Measurements from ENCODE around the gene PDE5A.
"Not testable (repeated sequence)": the region's sequence is repeated elsewhere in the genome, so short reads cannot be mapped to it uniquely, and the experiment has no call there.

PDE5A gene

DNA sequence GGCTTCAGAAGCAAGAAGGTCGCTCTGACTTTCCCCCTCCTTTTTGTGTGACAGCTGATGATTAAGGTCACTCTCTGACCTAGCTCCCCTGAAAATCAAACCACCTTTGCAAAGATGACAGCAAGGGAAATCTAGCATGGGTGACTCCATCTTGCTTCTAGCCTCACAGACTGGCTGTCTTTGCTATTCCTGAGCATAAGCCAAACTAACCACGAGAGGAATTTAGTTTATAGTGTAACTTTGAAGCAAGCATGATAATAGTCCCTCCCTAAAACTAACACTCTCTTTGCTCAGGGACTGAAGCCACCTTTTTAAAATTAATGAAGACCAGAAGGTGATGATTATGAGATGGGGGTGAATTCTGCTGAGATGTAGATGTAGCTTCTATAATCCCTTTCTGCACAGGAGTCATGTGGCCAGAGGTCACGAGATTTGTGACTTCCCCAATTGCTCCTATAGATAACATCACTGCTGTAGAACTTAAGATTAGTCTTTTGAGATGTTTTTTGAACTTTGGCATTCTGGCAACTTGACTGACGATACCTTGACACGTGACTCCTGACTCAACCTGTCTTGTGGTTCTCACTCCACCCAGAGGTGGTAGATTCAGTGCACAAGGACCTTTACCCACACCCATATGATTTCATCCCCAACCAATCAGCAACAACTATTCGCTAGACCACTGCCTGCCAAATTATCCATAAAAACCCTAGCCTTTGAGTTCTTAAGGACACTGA lies 14.9 kb upstream of the PDE5A start:
- DNase-seq = no peak

DNA sequence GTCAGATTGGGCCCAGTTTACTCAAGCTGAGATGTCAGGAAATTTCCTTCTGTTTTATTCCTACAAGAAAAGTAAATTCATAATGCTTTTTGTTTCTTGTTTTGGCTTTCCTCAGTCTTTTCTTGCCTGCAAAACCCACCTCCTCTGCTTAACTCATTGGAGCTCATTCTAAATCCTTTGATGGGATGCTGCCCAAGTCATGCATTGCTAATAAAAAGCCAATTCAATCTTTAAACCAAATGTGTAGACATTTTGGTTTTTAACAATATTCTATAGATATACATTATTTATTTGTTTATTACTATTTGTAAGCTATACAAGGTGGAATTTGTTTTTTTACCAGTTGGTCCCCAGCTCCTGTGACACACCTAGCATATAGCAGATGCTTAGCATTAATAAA lies 13.2 kb upstream of the PDE5A start:
- DNase-seq = no peak

DNA sequence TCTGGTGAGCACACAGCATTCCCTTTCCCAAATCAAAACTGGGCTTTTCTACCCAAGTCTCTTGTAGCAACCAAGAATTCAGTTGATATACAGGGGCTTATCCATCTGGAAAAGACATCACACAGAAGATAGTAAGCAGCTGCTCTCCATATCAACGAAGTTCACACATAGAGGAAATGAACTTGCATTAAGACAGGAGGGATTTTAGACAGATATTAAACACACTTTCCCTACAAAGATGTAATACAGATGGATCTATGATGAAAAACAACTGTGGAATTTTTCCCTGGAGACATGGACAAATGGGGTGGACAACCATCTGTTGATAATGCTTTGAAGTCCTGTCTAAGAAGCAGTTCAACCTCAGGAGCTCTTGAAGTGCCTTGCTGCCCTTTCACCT lies 9.8 kb upstream of the PDE5A start:
- no peak for DNase-seq

DNA sequence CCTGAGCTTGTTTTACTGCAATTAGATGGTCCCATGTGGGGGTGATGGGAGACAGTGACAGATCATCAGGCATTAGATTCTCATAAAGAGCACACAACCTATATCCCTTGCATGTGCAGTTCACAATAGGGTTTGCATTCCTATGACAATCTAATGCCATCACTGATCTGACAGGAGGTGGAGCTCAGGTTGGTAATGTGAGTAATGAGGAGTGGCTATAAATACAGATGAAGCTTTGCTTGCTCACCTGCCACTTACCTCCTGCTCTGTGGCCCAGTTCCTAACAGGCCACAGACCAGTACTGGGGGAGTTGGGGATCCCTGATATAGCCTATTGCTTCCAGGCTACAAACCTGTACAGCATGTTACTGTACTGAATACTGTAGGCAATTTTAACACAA lies 8.2 kb upstream of the PDE5A start:
- DNase-seq = not testable (repeated sequence)

DNA sequence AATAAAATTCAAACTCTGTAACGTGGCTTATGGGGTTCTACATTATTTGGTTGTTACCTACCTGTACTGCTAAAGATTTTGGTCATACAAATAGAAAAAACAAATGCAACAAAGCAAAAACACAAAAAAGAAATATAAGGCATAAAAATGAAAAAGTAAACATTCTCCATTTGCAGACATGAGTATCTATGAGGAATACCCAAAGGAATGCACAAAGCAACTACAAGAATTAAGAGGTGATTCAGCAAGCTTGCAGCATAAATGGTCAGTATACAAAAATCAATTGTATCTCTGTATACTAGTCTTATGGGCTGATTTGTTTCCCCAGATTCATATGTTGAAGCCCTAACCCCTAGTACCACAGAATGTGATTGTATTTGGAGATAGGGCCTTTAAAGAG lies 3.6 kb upstream of the PDE5A start:
- DNase-seq = no peak

DNA sequence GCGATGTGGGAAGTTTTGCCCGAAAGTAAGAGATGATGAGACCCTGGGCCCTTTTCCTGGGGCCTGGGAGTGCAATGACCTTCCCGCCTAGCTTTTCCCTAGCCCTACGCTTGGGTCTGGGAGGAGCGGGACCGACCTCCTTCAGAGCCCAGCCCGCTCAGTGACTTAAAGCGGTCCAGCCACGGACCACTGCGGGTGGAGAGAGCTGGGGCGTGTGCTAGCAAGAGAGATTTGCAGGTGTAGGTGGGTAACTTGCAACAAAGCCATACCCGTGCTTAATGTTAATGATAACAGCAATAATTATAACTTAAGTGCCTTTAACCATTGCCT lies 503 bp upstream of the PDE5A start:
- DNase-seq = no peak

DNA sequence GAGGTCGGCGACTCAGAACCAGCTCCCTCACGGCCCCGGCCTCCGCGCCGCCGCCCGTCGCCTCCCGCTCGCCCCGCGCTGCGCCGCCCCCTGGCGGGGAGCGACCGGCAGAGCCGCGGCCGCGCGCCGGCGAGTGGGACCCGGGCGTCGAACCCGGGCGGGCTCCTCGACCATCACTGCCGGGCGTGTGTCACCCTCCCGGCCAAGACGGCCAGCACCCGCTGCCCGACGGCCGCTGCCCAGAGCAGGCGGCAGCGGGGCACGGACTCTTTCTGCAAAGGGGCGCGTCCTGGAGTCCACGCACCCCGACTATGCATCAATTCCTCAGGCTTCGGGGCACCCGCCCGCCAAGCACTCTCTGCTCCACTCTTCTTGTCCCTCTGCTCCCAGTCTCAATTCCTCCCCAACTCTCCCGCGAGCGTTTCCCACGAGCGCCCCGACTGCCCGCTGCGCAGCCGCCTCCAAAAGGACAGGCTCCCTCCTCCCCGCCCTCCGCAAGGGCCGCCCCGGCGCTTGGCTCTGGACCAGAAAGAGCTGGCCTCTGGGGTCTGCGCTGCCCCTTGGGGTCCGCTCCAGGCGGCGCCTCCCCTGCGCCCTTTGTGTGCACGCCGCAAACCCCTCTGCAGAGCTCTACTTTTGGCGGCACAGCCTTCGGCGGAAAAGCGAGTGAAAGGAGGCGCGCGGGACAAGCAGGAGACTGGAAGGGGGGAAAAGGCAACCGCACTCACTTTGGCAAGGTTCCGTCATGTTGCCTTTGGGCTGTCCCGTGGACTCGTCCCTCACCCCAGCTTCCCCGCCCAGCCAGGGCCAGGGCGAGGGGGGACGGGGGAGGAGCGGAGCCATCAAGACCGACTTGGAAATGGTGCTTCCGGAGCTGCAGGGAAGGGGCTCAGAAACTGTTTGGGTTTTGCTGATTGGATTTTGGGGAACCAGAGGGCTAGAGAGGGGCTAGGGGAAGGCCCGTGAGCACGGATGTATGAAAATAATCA lies 1.0 kb downstream of the PDE5A start:
- peak; percentile 78 for DNase-seq

DNA sequence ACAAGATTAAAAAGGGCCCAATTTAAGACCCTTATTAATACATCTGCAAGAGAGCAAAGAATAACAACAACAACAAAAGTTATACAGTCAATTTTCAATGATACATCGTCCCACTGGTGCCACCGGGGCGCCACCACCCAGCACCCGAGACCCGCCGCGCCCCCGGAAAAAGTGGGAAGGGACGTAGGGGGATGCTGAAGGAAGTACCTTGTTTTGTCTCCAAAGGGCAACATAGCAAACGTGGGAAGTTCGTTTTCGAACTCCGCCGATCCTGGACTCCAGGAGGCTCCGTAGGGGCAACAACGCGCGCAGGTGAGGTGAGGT lies 1.7 kb downstream of the PDE5A start:
- no peak for DNase-seq

DNA sequence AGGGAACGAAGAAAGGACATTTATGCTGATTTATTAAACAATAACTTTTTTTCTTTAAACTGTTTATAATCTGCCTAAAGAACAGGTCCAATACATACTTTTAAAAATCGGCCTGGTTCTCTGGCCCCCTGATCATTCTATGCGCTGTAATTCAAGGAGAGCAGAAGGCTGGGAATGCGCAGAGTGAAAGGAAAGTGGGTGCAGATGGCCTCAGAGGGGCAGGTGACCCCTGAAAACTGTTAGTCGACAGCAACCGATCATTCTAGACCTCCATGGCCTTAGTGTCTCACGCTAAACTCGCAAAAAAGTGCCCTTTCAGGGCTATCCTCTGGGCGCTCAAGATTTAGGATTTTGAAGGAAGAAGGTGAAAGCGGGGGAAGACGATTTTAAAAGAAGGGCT lies 2.2 kb downstream of the PDE5A start:
- no peak for DNase-seq

DNA sequence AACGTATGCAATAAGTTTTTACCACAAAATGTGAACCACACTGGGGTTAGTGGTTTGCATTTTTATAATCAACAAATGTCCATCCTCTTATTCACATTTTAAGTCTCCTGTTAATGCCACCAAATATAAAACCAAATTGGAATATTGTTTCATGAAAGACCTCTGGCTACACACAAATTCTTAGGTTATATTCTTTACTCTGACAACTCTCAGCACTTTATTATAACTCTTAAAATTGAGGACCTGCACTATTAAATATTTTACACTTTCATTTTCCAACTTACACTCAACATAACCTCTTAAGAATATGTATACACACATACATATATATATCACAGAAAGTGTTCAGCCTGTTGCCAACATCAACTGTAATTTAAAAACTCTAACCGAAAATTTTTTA lies 2.8 kb downstream of the PDE5A start:
- no peak for DNase-seq

DNA sequence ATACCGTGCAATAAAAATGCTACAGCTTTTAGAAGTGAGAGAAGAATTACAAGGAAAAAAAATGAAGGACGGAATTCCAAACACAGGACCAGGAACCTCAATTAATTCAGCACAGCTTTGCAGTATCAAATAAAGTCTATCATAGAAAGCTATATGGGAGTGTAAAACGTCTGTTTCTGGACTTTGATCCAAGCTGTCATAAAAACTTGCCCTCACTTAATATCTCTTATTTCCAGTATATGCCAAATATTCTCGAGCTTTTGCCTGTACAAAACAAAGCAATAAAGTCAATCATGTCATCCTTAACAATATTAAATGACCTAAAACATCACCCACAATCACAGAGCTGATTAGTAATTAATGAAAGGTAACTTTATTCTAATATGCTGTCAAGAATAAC lies 4.2 kb downstream of the PDE5A start:
- DNase-seq = no peak

DNA sequence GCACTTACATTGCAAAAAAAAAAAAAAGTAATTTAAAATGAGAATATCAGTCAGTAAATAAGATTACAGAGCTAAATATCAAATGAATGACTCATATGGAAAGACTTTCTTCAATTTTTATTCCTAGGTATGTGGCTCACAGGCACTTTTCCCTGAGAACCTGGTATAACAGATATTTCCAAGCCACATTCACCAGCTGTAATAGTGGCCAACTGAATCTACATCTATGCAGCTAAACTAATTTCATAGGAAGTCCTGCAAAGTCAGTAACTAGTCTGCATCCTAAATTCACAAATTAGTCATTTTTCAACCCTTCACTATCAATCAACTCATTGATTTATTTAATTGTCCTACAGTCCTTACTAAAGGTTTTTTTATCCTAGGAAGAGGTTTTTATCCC lies 5.6 kb downstream of the PDE5A start:
- DNase-seq = no peak

DNA sequence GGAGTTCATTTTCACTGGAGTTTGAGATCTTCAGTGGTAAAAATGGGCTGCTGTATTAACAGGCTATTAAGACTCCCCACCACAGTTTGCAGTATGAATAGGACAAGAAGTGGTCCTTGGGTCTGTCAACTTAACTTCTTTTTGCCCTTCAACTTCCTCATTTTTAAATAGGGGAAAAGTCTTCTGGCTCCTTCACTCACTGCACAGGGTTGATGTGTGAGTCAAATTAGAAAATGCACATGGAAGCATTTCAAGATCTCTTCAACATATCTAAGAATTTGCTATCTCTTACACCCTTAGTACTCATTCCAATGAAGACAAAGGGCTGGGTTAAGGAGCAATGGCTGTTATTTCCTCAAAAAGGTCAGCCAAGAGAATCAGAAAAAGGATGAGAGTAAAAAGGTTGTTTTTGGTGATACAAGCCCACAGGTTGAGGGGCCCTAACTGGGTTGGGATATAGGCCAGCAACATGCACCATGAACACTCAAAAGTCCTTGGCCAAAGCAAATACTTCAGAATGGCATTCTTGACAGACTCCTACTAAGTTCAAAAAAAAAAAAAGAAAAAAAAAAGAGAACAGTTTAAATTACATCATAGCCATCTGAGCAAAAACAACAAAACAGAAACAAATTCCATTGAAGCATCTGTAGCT lies 13.4 kb downstream of the PDE5A start:
- no peak for DNase-seq

DNA sequence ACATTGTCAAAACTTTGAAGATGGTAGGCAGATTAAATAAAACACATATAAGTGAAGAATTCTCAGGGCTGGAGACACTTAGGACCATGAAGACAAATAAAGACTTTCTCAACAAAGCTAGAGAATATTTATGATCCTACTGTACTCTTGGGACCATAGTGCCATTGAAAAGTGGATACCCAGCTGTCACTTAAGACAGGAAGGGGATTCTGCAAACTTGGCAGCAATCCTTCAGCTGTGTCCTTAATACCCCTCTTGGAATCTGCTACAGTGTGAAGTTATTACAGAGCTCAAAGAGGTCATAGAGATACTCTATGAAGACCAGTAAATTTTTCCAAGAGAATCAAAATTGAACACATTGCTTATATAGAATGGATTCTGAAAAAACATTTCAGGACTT lies 24.3 kb downstream of the PDE5A start:
- no peak for DNase-seq

DNA sequence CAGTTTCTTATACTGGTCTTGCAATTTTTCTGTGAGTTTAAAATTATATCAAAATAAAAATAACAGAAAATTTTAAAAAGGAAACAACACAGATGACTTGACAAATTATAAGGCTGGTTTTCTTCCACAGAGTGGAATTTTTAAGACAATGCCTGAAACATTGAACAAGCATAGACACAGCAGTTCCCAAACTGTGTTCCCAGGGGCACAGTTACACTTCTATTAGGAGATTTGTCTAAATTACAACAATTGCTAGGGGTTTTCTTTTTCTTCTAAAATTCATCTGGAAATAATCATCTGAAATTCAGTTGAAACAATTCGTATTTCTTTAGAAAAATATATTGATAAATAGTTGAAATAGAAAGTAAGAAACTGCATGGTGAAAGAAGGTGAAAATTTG lies 26.2 kb downstream of the PDE5A start:
- no peak for DNase-seq

DNA sequence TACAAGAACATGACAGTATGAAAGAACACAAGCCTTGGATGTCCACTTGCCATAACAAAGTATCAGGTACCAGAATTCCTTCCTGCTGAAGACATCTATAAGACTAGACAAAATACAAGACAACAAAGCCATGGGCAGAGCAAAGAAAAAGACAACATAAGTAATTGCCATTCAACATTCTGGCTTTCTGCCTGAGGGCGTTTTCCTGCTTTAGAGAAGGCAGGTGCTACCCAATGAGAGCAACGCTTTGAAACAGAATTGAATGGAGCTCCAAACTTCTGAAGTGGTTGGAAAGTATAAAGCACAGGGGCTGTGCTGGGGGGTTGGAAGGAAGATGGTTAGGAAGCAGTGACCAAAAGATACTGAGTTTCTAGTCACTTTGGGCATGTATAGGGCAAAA lies 30.1 kb downstream of the PDE5A start:
- DNase-seq = no peak

DNA sequence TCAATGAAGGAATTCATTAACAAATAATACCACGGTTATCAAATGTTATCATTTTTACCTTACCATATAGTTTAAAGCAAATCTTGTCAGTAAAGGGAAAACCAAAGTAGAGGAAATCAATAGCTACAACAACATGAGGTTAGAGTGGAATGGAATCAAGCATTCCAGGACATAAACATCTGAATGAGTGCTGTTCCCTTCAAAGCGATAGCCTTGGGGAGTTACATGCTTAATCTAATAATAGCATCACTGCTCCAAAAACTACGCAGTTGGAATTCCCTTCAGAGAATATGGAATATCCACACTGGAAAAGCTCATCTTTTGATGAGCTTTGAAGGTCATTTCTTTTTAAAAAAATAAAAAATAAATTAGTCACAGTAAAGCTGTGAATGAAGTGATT lies 31.2 kb downstream of the PDE5A start:
- no peak for DNase-seq

DNA sequence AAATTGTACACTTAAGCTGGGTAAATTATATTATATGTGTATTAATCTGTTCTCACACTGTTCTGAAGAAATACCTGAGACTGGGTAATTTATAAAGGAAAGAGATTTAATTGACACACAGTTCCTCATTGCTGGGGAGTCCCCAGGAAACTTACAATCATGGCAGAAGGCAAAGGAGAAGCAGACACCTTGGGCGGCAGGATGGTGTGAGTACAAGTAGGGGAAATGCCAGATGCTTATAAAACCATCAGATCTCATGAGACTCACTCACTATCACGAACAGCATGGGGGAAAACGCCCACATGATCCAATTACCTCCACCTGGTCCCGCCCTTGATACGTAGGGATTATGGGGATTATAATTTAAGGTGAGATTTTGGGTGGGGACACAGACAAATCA lies 34.9 kb downstream of the PDE5A start:
- no peak for DNase-seq

DNA sequence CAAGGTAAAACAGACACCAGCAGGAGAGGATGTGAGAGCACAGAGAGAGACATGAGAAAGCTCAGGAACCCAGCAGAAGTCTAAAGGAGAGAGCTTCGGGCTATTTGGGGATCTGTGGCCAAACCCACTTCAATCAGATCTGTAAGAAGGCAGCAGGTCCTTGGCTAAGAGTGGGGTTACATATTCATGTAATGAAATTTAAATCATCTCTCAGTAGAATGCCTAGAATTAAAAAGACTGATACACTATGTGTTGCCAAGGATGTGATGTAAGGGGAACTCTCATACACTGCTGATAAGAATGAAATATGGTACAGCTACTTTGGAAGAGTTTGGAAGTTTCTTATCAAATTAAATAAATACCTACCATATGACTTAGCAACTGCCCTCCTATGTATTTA lies 35.8 kb downstream of the PDE5A start:
- DNase-seq = no peak

DNA sequence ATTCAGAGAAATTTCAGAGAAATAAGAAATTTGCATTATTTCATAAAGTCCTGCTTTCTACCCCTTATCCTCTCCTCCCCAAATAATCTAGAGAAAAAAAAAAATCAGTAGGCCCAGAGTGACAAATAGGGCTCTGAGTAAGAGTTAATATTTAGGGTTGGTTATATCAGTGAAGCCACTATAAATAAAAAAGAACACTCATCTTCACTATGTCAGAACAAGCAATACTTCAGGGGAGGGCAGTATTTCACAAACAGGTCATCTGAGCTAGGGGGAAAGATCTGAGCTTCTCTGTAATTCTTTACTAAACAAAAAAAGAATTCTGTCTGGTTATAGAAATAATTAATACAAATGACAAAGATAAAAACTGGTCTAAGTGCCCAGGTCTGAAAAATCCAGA lies 39.4 kb downstream of the PDE5A start:
- no peak for DNase-seq

DNA sequence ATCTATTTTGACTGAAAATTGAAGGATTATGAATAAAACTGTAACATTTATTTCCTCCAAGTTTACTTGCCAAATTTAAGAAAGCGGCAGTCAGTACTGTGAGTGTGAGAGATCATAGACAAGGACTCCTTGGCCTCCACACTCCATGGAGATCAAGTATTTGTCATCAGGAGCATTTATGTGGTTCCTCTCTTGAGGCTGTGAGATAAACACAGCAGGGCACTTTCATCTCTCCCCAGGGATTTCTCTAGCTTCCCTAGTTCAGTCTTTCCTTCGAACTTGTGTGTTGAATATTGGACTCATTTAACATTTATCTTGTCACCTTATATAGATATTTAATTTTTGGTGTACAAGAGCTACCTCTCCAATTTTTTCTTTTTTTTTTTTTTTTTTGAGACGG lies 40.8 kb downstream of the PDE5A start:
- DNase-seq = no peak

DNA sequence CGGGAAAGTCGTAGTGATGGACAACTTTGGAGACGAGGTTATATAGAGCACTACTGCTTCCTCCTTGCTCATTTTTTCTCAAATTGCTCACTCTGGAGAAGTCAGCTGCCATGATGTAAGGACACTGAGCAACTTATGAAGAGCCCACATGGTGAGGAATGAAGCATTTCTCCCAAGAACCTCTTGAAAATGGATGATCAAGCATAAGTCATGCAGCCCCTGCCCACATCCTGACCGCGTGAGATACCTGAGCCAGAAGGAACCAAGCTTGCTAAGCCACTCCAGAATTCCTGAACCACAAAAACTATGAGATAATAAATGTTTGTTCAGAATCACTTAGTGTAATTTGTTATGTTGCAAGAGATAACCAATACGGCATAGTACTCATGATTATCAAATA lies 42.8 kb downstream of the PDE5A start:
- no peak for DNase-seq

DNA sequence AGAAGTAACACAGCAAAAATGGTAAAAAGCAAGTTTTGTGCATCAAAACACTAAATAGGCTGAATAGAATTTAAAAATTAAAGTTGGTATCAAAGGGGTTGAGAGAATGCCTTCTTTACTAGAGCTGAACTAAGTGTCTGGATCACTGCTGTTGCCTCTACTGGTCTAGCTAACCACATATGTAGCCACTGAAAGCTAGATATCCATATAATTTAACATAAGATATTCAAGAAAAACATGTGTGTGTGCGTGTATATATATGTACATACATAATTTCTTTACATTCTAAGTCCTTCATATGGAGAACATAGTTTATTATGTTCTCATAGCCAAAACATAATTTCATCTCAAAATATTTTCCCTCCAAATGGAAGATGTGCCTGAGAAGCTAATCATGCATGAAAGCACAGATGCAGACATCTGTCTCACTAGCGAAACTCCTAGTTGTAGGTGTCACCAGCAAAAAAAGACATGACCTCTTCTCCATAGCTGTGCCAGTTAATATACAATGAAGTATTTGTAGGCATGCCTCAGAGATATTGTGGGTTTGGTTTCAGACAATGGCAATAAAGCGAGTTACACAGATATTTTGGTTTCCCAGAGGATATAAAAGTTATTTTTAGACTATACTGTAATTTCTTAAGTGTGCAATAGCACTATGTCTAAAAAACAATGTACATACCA lies 47.3 kb downstream of the PDE5A start:
- DNase-seq = no peak

DNA sequence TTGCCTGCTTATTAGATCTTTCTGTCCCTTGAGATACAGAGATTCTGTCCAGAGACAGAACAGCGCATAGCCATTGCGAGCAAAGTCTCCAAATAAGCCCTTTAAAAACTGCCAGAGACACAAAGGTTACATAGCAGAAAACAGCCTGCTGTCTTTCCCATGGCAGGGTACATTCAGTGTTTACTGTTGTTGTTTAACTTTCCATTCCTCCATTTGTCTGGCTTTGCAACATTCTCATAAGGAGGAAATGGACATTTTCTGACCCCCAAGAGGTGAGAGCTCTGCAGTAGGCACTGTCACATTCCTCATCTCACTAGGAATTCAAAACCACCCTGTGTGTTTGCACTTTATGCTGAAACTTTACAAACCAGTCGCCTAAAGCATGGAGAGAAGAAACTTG lies 48.3 kb downstream of the PDE5A start:
- DNase-seq = no peak

All from RPMI8226 (cell line).